HepG2 (cell line): ENCODE results near the gene SLC9A5. TPM values are rescaled to one million over a fixed set of nuclear protein-coding genes. Genes with fewer than 3 reads are reported as not detected.

Experiments
- ATAC-seq: fragments of 200-7000 bp; cut with Tn5 transposase; 3 replicates; pipeline ENCODE4 v1.9.1; 2020; ENCODE audit warnings: mild to moderate bottlenecking, moderate library complexity
- BruUV-seq: library from RNA; stranded (reverse); fragments of 400-500 nt; replicated peaks from 2 replicates; lab custom pipeline; 2021; lab: Mats Ljungman, UMichigan
- CTCF ChIA-PET: fragments of 300-600 bp; formaldehyde crosslinking; extraction: SDS; loops from one replicate; lab custom pipeline; 2021; ENCODE audit warnings: low total read pairs, inconsistent platforms, low intra/inter-chr PET ratio; lab: Yijun Ruan, JAX
- POLR2A ChIA-PET: fragments of 350-600 bp; sonication (Branson Sonifier 250); formaldehyde crosslinking; loops from one replicate; lab custom pipeline; 2020; ENCODE audit warnings: antibody characterized with exemption, inconsistent platforms; lab: Yijun Ruan, JAX
- DNase-seq: peaks from one replicate; pipeline ENCODE4 v3.0.0-alpha.2; 2015; ENCODE audit warnings: low spot score
- FAIRE-seq: peaks from 3 replicates; lab custom pipeline; 2011; peaks lifted over from hg19 to GRCh38; lab: Jason Lieb, UNC
- H2AFZ ChIP-seq: one replicate; pipeline ENCODE4 v1.6.1; 2011; ENCODE audit warnings: low read length, inconsistent platforms
- H3K27ac ChIP-seq: fragments of 300-600 bp; 3 replicates; pipeline ENCODE4 v1.8.0; 2011; ENCODE audit warnings: mixed run types, mild to moderate bottlenecking, mixed read lengths, low read length, inconsistent platforms; ENCODE audit not compliant: insufficient read depth; ENCODE audit errors: extremely low read length
- H3K27me3 ChIP-seq, 2 experiments: fragments of 200-600 bp in 1 of 2; 2 replicates in 1 of 2; 3 replicates in 1 of 2; pipeline versions ENCODE4 v1.6.0 to v1.8.0; 2011; ENCODE audit warnings: low read length in 2 of 2, mild to moderate bottlenecking in 2 of 2, moderate library complexity in 2 of 2, inconsistent platforms in 1 of 2; ENCODE audit not compliant: insufficient read depth in 2 of 2, control insufficient read depth in 1 of 2
- H3K36me3 ChIP-seq, 2 experiments: fragments of 200-600 bp in 1 of 2; replicated peaks in 1 of 2; 2 replicates in 1 of 2; 3 replicates in 1 of 2; pipeline versions ENCODE4 v1.5.1 to v1.8.0; 2011; ENCODE audit warnings: low read length in 2 of 2, inconsistent platforms in 1 of 2; ENCODE audit not compliant: insufficient read depth in 2 of 2, control insufficient read depth in 1 of 2
- H3K4me1 ChIP-seq: 2 replicates; pipeline ENCODE4 v1.5.1; 2012; ENCODE audit warnings: low read length, inconsistent platforms; ENCODE audit not compliant: insufficient read depth
- H3K4me2 ChIP-seq: 2 replicates; pipeline ENCODE4 v1.6.0; 2011; ENCODE audit warnings: low read depth, low read length, inconsistent platforms
- H3K4me3 ChIP-seq, 3 experiments: fragments of 200-600 bp in 1 of 3; sonication (generic), shearing (Covaris generic) in 1 of 3; replicated peaks in 1 of 3; 2 replicates each; pipeline ENCODE4 v1.5.1; 2011 to 2016; ENCODE audit warnings: low read length in 3 of 3, inconsistent platforms in 2 of 3, low read depth in 2 of 3, mild to moderate bottlenecking in 2 of 3, control low read depth in 1 of 3, mixed read lengths in 1 of 3; ENCODE audit not compliant: insufficient read depth in 1 of 3
- H3K79me2 ChIP-seq: one replicate; pipeline ENCODE4 v1.6.1; 2011; ENCODE audit warnings: low read length, inconsistent platforms; ENCODE audit not compliant: insufficient read depth
- H3K9ac ChIP-seq: 2 replicates; pipeline ENCODE4 v1.6.0; 2011; ENCODE audit warnings: mild to moderate bottlenecking, low read depth, low read length, inconsistent platforms; ENCODE audit not compliant: insufficient read depth
- H3K9me3 ChIP-seq: 2 replicates; pipeline ENCODE4 v1.5.1; 2012; ENCODE audit warnings: mild to moderate bottlenecking, low read length
- H4K20me1 ChIP-seq: 2 replicates; pipeline ENCODE4 v1.6.0; 2011; ENCODE audit warnings: inconsistent platforms, mild to moderate bottlenecking, low read length, moderate library complexity; ENCODE audit not compliant: insufficient read depth
- ARID2 ChIP-seq: sonication (generic); formaldehyde crosslinking; IDR thresholded peaks from 2 replicates; pipeline ENCODE4 v1.8.1; 2022; ENCODE audit warnings: mild to moderate bottlenecking, missing genetic modification reagents, borderline replicate concordance
- ATF7 ChIP-seq, 2 experiments: fragments of 450-650 bp in 1 of 2; sonication (generic) in 1 of 2; formaldehyde crosslinking in 1 of 2; IDR thresholded peaks; 2 replicates each; pipeline versions ENCODE4 v1.4.0 to v1.6.1; 2016 to 2020; ENCODE audit warnings: antibody characterized with exemption in 1 of 2, mild to moderate bottlenecking in 1 of 2, missing genetic modification reagents in 1 of 2
- ETV6 ChIP-seq: sonication (generic); formaldehyde crosslinking; conservative IDR thresholded peaks from 2 replicates; pipeline ENCODE4 v1.4.0; 2020; ENCODE audit warnings: missing genetic modification reagents
- HIC2 ChIP-seq: sonication (generic); formaldehyde crosslinking; IDR thresholded peaks from 2 replicates; pipeline ENCODE4 v1.9.0; 2022; ENCODE audit warnings: low read depth, missing genetic modification reagents
- HOMEZ ChIP-seq: IDR thresholded peaks from 2 replicates; pipeline ENCODE4 v1.6.1; 2016; ENCODE audit warnings: low read depth
- MTA1 ChIP-seq: sonication (generic); formaldehyde crosslinking; IDR thresholded peaks from 2 replicates; pipeline ENCODE4 v1.4.0; 2020; ENCODE audit warnings: missing genetic modification reagents, mild to moderate bottlenecking, borderline replicate concordance
- NFE2L1 ChIP-seq: sonication (generic); formaldehyde crosslinking; IDR thresholded peaks from 2 replicates; pipeline ENCODE4 v1.4.0; 2020; ENCODE audit warnings: missing genetic modification reagents, mild to moderate bottlenecking, borderline replicate concordance
- PPARG ChIP-seq: conservative IDR thresholded peaks from 2 replicates; pipeline ENCODE4 v1.6.1; 2016; ENCODE audit warnings: missing biosample characterization, missing genetic modification reagents
- ZBTB33 ChIP-seq: sonication (generic); formaldehyde crosslinking; IDR thresholded peaks from 2 replicates; pipeline ENCODE4 v1.4.0; 2020; ENCODE audit warnings: missing genetic modification reagents
- ZBTB49 ChIP-seq: sonication (generic); formaldehyde crosslinking; IDR thresholded peaks from 2 replicates; pipeline ENCODE4 v1.4.0; 2020; ENCODE audit warnings: missing genetic modification reagents, borderline replicate concordance
- ZNF431 ChIP-seq: sonication (generic); formaldehyde crosslinking; IDR thresholded peaks from 2 replicates; pipeline ENCODE4 v1.9.0; 2022; ENCODE audit warnings: missing genetic modification reagents, low read depth, mild to moderate bottlenecking, borderline replicate concordance
- ZNF446 ChIP-seq: sonication (generic); formaldehyde crosslinking; IDR thresholded peaks from 2 replicates; pipeline ENCODE4 v1.5.0; 2020; ENCODE audit warnings: mild to moderate bottlenecking, missing genetic modification reagents
- ZNF501 ChIP-seq: sonication (generic); formaldehyde crosslinking; IDR thresholded peaks from 2 replicates; pipeline ENCODE4 v1.5.1; 2020; ENCODE audit warnings: mild to moderate bottlenecking, moderate library complexity, missing genetic modification reagents
- ZNF670 ChIP-seq: sonication (generic); formaldehyde crosslinking; IDR thresholded peaks from 2 replicates; pipeline ENCODE4 v1.8.0; 2022; ENCODE audit warnings: mild to moderate bottlenecking, missing genetic modification reagents, borderline replicate concordance
- WGBS: methylation state at CpG from one replicate; pipeline ENCODE4 v1.1.6; 2017; ENCODE audit warnings: low lambda C conversion rate; 5-methylcytosine and 5-hydroxymethylcytosine counted together
- in situ Hi-C: cut with HindIII; loops from 2 replicates; pipeline ENCODE4 v1.10.0; 2017; ENCODE audit warnings: low pct_unique_long_range_greater_than_20kb; ENCODE audit not compliant: extremely low pct_ligation_motif_present
- intact Hi-C: fragments of 100-400 bp; cut with micrococcal nuclease; formaldehyde crosslinking; loops from one replicate; pipeline ENCODE4 v1.10.0; 2022; ENCODE audit not compliant: unreplicated experiment
- polyA plus RNA-seq, 8 experiments: library from polyadenylated mRNA; depleted of rRNA in 3 of 8; stranded (reverse) in 7 of 8; unstranded in 1 of 8; fragments of >200 nt; fragmentation: Illumina TruSeq in 4 of 8; extraction: Trizol in 4 of 8; gene quantifications; 2 replicates each; pipeline versions ENCODE4 v1.2.1 to v1.2.3, GENCODE V29; 2011 to 2016; ENCODE audit warnings: low read depth in 4 of 8, missing spikeins in 1 of 8, mixed read lengths in 1 of 8; ENCODE audit not compliant: insufficient read depth in 1 of 8
- total RNA-seq, 5 experiments: library from RNA; depleted of rRNA; stranded (reverse); fragments of >200 nt; fragmentation: Illumina TruSeq; extraction: Trizol; gene quantifications; 2 replicates each; pipeline ENCODE4 v1.2.3, GENCODE V29; 2016; ENCODE audit warnings: low read depth in 1 of 5

Gene SLC9A5
- total and polyA plus RNA-seq, 2 of the 13 experiments (the other 11 are each of a cell fraction or from before 2014, with no cell fraction given), result 0.58 to 1.4 TPM

GRCh38 chr16:67246081-67246755 lies 2.6 kb upstream of the SLC9A5 start:
- H2AFZ ChIP-seq, result no peak overlapping the region
- in situ Hi-C loops, result no loop called here
- no peaks in the 10 kb centered on the region for H3K9me3 ChIP-seq
- BruUV-seq, result TSS peak; percentile 33
- peaks cover 0 to 22% of the 10 kb centered on the region in 2 experiments; a peak in 3 of 5 replicates for H3K27me3 ChIP-seq
- H4K20me1 ChIP-seq, result no peaks in the 10 kb centered on the region
- ChIA-PET CTCF (interaction anchor here (1.3 kb wide), 1 partner anchor 268 kb away, joined by 3 read pairs; no protein-coding TSS in a partner anchor), POLR2A (interaction anchor here (0.6 to 6.1 kb wide), 17 partner anchors 10 to 292 kb away, joined by 3 to 71 read pairs (median 6); partner anchors contain the start of genes HSD11B2, PLEKHG4 and TMEM208)
- peaks cover 66% of the 10 kb centered on the region for H3K4me1 ChIP-seq
- H3K79me2 ChIP-seq, result no peaks in the 10 kb centered on the region
- peak; percentile 81 for FAIRE-seq
- H3K4me3 ChIP-seq, result peak overlapping the region; percentile 63 to 85 (median 82)
- peak; percentile 87 for DNase-seq
- WGBS, result 1% methylated on average over 15 of the region's 48 CpGs
- peak; percentile 78 for ATAC-seq
- H3K9ac ChIP-seq, result peak overlapping the region; percentile 69
- intact Hi-C loops, result loop anchor here (2.0 kb wide), 1 partner anchor 53 kb away; the partner anchor contains the start of gene E2F4
- peak overlapping the region; percentile 97 for H3K4me2 ChIP-seq
- H3K27ac ChIP-seq, result peak overlapping the region; percentile 73
- peaks cover 0 to 2% of the 10 kb centered on the region in 2 experiments; a peak in 2 of 5 replicates for H3K36me3 ChIP-seq
- TF ChIP-seq HOMEZ, result peak; percentile 81
- TF ChIP-seq ARID2, result 0 out of 2 replicates have a peak, but pooled peaks have one; percentile 74
- peak; percentile 81 for TF ChIP-seq PPARG (CRISPR knock-in tag)
- TF ChIP-seq ZBTB49 (CRISPR knock-in tag), result 0 out of 2 replicates have a peak, but pooled peaks have one; percentile 37
- TF ChIP-seq ETV6 (CRISPR knock-in tag), result peak; percentile 71; the same call in 1 of the 2 replicates
- peak; percentile 88 for TF ChIP-seq ZNF501 (CRISPR knock-in tag)
- TF ChIP-seq ATF7 (IDR thresholded peaks at IDR 0.05), result no peak
- TF ChIP-seq ATF7 (CRISPR knock-in tag; IDR thresholded peaks at IDR 0.05), result no peak; the same call in 1 of the 2 replicates
- TF ChIP-seq HIC2 (CRISPR knock-in tag), result peak; percentile 42; the same call in 1 of the 2 replicates
- TF ChIP-seq NFE2L1, result no peak
- peak; percentile 55; the same call in 1 of the 2 replicates for TF ChIP-seq ZBTB33 (CRISPR knock-in tag)
- TF ChIP-seq ZNF446, result peak; percentile 58; the same call in 1 of the 2 replicates
- peak; percentile 95; the same call in 1 of the 2 replicates for TF ChIP-seq ZNF670 (CRISPR knock-in tag)
- peak; percentile 99 for TF ChIP-seq MTA1 (CRISPR knock-in tag)
- TF ChIP-seq ZNF431 (CRISPR knock-in tag), result peak; percentile 95
